ENCODE data around the gene XAGE3.

The XAGE3 gene

DNA sequence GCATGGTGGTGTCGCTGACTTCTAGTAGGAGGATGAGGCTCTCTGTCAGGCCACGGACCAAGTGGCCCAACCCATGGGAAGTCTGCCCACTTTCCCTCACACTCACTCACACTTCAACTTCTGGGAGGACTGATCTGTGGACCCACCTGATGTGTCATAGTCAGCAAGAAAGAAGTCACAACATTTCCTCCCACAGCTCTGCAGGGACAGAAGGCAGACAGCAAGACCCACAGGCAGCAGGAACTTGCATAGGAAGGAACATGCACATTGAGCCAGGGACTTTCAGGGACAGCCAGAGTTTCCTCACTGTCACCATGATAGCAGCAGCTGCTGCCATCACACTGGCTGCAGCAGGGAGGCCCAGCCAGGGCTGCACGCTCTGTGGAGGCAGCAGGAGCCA is 37.3 kb downstream of the XAGE3 start:
- no peak for DNase-seq

DNA sequence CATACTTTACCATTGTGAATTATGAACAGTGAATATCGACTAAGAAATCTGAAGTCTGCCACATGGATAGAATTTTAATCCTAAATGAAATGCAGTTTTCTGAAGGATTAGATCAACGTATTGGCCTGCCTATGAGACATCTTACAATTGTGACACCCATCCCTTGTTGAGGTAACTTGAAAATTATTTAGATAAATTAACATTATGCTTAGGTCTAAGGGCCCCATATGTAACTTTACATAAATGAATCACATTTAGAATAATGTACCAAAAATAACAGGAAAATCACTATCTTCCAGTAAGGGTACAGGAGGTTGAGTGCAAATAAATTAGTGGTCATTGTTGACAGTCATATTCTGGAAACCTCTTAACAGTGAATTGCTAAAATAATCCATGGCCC is 43.3 kb downstream of the XAGE3 start:
- DNase-seq: no peak

DNA sequence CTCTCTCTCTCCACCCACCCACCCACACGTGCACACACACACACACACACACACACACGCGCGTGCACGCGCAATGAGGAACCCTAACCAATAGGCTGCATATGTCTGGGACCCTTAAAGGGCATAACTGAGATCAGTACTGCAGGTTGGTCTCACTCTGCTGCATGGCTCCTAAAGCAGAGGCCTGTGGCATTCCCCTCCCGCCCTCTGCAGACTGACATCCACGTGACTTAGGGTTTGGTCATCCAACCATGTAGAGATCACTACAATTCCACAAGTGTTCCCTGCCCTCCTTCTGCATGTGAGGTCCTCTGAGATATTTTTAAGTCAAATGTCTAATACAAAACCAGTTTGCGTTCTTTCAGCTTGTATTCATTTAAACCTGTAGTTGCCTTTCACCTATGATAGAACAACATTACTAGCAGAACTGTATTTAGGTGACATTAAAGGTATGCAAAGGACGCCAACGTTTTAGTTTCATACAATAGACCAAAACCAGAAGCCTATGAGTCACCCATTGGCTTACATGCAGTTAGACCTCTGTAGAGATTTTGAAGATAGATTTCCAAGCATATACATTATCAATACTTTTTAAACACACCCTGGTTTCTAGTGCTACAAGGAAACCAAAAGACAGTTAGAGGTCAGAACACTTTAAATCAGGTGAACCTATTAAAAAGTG is 46.7 kb downstream of the XAGE3 start:
- DNase-seq: no peak

DNA sequence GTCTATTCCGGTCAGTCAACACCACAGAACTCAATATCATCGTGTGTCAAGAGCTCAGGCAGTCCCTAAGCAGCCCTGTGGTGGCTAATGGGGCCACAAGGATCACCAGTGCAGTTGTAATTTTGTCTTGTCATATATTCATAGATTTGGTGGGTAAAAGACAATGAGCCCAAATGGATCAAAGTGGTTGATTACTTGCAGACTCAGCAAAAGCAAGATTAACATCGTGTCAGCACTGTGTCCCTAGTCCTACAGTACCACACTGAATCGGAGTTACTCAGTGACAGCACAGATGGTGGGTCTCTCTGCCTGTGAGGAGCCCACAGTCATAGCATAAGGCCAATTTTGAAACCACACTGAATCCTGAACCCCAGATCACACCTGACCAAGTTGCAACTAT is 48.1 kb downstream of the XAGE3 start:
- no peak for DNase-seq

All from fibroblast of skin of right biceps (primary cell).